ENCODE data around the gene RAE1. TPM values are rescaled to one million over a fixed set of nuclear protein-coding genes. Genes with fewer than 3 reads are reported as not detected.

RAE1 gene
- total and polyA plus RNA-seq, 2 of the 4 experiments (the other 2 are of a cell fraction), result 32.8 to 80.5 TPM

DNA sequence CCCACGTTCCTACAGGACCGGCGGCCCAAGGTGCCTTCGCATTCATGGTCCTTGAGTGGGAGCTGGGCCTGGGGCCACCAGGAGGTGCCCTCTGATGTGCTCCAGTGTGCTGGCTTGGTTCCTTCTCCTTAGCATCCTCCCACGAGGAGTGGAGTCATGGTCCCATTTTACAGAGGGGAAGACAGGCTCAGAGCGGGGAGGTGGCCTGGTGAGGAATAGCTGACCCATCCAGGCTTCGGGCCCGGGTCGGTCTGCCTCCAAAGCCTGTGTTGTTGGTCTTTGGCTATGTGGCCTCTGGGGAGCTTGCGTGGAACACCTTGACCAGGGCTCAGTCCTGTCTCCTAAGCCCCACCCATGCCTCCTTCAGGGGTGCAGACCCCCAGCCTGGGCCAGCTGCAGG lies 62.9 kb downstream of the RAE1 start:
- Histone ChIP-seq H3K4me1 (ENCODE audit: control insufficient read depth, insufficient read depth, low read length) (peaks cover 5% of the 10 kb centered on the region; the same call in 1 of the 2 replicates), H4K20me1 (ENCODE audit: insufficient read depth, low read length) (no peaks in the 10 kb centered on the region), H3K14ac (replicated peaks; ENCODE audit: low read depth, low read length) (no peak overlapping the region), H3K9ac (ENCODE audit: low read depth, low read length) (no peak overlapping the region), H2AFZ (replicated peaks; ENCODE audit: low read length, poor library complexity) (no peak overlapping the region), H3K23ac (ENCODE audit: low read depth, low read length) (no peak overlapping the region), H2BK20ac (ENCODE audit: low read depth, low read length) (no peak overlapping the region), H4K8ac (ENCODE audit: low read depth in 2 of 2, low read length in 2 of 2) (no peak overlapping the region), H3K27me3 (ENCODE audit: control insufficient read depth, insufficient read depth, low read length) (peaks cover 4% of the 10 kb centered on the region; the same call in 1 of the 2 replicates), H3K4me3 (ENCODE audit: insufficient read depth, low read depth, low read length) (no peak overlapping the region), H3K79me1 (ENCODE audit: low read depth in 1 of 2, low read length in 2 of 2) (no peaks in the 10 kb centered on the region), H3K9me3 (ENCODE audit: control insufficient read depth, insufficient read depth, low read length) (no peaks in the 10 kb centered on the region), H2BK15ac (ENCODE audit: low read depth, low read length) (no peak overlapping the region), H3K36me3 (ENCODE audit: control insufficient read depth, insufficient read depth, low read length) (no peaks in the 10 kb centered on the region), H3K4me2 (ENCODE audit: low read depth, low read length) (no peak overlapping the region), H3K4ac (ENCODE audit: low read depth, low read length) (no peak overlapping the region), H3K56ac (ENCODE audit: extremely low read depth, insufficient read depth, low read length) (no peak overlapping the region), H3K9me1 (ENCODE audit: insufficient read depth, low read length) (no peaks in the 10 kb centered on the region; the same call in 1 of the 2 replicates), H2BK120ac (ENCODE audit: low read depth, low read length) (no peak overlapping the region), H4K91ac (ENCODE audit: insufficient read depth, low read depth, low read length) (no peak overlapping the region), H4K5ac (ENCODE audit: low read depth, low read length) (no peak overlapping the region), H2BK5ac (ENCODE audit: low read depth, low read length, poor library complexity, severe bottlenecking) (no peak overlapping the region), H3K27ac (ENCODE audit: insufficient read depth, low read length) (no peak overlapping the region), H2AK9ac (replicated peaks; ENCODE audit: low read depth, low read length, poor library complexity) (no peak overlapping the region), H3K18ac (ENCODE audit: low read depth, low read length) (no peak overlapping the region), H2AK5ac (ENCODE audit: low read depth, low read length) (no peak overlapping the region)
- intact Hi-C loops (cut with micrococcal nuclease) (no loop called here), dilution Hi-C loops (cut with HindIII; ENCODE audit: low sequenced_read_pairs, unreplicated experiment) (no loop called here), in situ Hi-C loops (cut with MboI; ENCODE audit: low sequenced_read_pairs) (no loop called here)
- ATAC-seq (ENCODE audit: low read depth) (no peak), DNase-seq (no peak)
- TF ChIP-seq MAZ (IDR thresholded peaks at IDR 0.05; ENCODE audit: borderline replicate concordance, low read depth, low read length), result no peak
- TF ChIP-seq USF2 (IDR thresholded peaks at IDR 0.05; ENCODE audit: low read depth, low read length), result no peak
- TF ChIP-seq RAD21 (IDR thresholded peaks at IDR 0.05; ENCODE audit: low read length), result no peak
- no peak for TF ChIP-seq SMC3 (IDR thresholded peaks at IDR 0.05; ENCODE audit: low read depth, low read length)
- TF ChIP-seq MAFK (IDR thresholded peaks at IDR 0.05; ENCODE audit: low read depth, low read length), result no peak
- no peak for TF ChIP-seq NFE2L2 (IDR thresholded peaks at IDR 0.05; ENCODE audit: low read depth, low read length)
- TF ChIP-seq, protein P1, sequence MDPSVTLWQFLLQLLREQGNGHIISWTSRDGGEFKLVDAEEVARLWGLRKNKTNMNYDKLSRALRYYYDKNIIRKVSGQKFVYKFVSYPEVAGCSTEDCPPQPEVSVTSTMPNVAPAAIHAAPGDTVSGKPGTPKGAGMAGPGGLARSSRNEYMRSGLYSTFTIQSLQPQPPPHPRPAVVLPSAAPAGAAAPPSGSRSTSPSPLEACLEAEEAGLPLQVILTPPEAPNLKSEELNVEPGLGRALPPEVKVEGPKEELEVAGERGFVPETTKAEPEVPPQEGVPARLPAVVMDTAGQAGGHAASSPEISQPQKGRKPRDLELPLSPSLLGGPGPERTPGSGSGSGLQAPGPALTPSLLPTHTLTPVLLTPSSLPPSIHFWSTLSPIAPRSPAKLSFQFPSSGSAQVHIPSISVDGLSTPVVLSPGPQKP (IDR thresholded peaks at IDR 0.05; ENCODE audit: borderline replicate concordance, low read depth, low read length), result no peak
- no peak for TF ChIP-seq CTCF (conservative IDR thresholded peaks at IDR 0.05; ENCODE audit: low read depth, low read length)
- TF ChIP-seq POLR2A (IDR thresholded peaks at IDR 0.05; ENCODE audit: low read depth, low read length), result no peak
- no peak for TF ChIP-seq CHD1 (IDR thresholded peaks at IDR 0.05; ENCODE audit: low read depth, low read length)
- no peak for TF ChIP-seq BHLHE40 (IDR thresholded peaks at IDR 0.05; ENCODE audit: low read depth, low read length)
- no peak for TF ChIP-seq RCOR1 (IDR thresholded peaks at IDR 0.05; ENCODE audit: insufficient replicate concordance, low read length)
- TF ChIP-seq MXI1 (IDR thresholded peaks at IDR 0.05; ENCODE audit: borderline replicate concordance, low read depth, low read length), result no peak
- no peak for TF ChIP-seq CEBPB (IDR thresholded peaks at IDR 0.05; ENCODE audit: low read depth, low read length)
- TF ChIP-seq FOS (IDR thresholded peaks at IDR 0.05; ENCODE audit: low read depth, low read length), result no peak
- 91% methylated on average over 4 of the region's 10 CpGs; no CpG with 5 or more reads in 1 of the 2 experiments for WGBS, 2 experiments (ENCODE audit: extremely low coverage in 2 of 2, insufficient read length in 1 of 2)
- ChIA-PET POLR2A (ENCODE audit: unreplicated experiment) (no interaction called here), CTCF (no interaction called here)
- BruUV-seq (replicated peaks), result no TSS peak

Measured in IMR-90 (cell line).